Epithelial cell of esophagus (primary cell): ENCODE data around the gene ULBP2.
"Not testable (repeated sequence)": the region's sequence is repeated elsewhere in the genome, so short reads cannot be mapped to it uniquely, and the experiment has no call there.

ENCODE experiments used
- DNase-seq: peaks from one replicate; pipeline ENCODE4 v3.0.0; 2010; ENCODE audit warnings: low read depth
- H3K4me3 ChIP-seq: 2 replicates; pipeline ENCODE4 v1.5.1; 2011; ENCODE audit warnings: mild to moderate bottlenecking, low read length, control low read depth
- CTCF ChIP-seq: IDR thresholded peaks from 2 replicates; pipeline ENCODE4 v1.5.1; 2011; ENCODE audit warnings: low read depth, mild to moderate bottlenecking, low read length, control low read depth, inconsistent platforms; ENCODE audit not compliant: insufficient read depth; ENCODE audit errors: missing control alignments

Gene ULBP2

GRCh38 chr6:149904661-149905370, 37.0 kb upstream of the ULBP2 start:
- no peak overlapping the region for H3K4me3 ChIP-seq
- TF ChIP-seq CTCF: no peak
- no peak for DNase-seq

GRCh38 chr6:149905371-149905910, 36.4 kb upstream of the ULBP2 start:
- no peak for TF ChIP-seq CTCF
- no peak overlapping the region for H3K4me3 ChIP-seq
- DNase-seq: no peak

GRCh38 chr6:149905911-149906371, 35.9 kb upstream of the ULBP2 start:
- H3K4me3 ChIP-seq: no peak overlapping the region
- DNase-seq: no peak
- no peak for TF ChIP-seq CTCF

- TF ChIP-seq CTCF: no peak
- no peak for DNase-seq
- no peak overlapping the region for H3K4me3 ChIP-seq
Measured at GRCh38 chr6:149906405-149906804, 35.4 kb upstream of the ULBP2 start.

GRCh38 chr6:149907317-149907716, 34.5 kb upstream of the ULBP2 start:
- no peak overlapping the region for H3K4me3 ChIP-seq
- DNase-seq: no peak
- no peak for TF ChIP-seq CTCF

GRCh38 chr6:149908480-149908879, 33.3 kb upstream of the ULBP2 start:
- H3K4me3 ChIP-seq, DNase-seq: not testable (repeated sequence)

- H3K4me3 ChIP-seq: no peak overlapping the region
- no peak for DNase-seq
- no peak for TF ChIP-seq CTCF
Measured at GRCh38 chr6:149909701-149910470, 31.9 kb upstream of the ULBP2 start.
